H1 (cell line): ENCODE measurements around the gene ZNF618. TPM values are rescaled to one million over a fixed set of nuclear protein-coding genes. Genes with fewer than 3 reads are reported as not detected.

ENCODE experiments used
- CTCF ChIA-PET: fragments of 300-600 bp; sonication (Branson Sonifier 250); formaldehyde crosslinking; loops from one replicate; lab custom pipeline; 2021; ENCODE audit not compliant: partially characterized antibody; lab: Charles Lee
- POLR2A ChIA-PET: fragments of 300-600 bp; sonication (Branson Sonifier 250); formaldehyde crosslinking; loops from one replicate; lab custom pipeline; 2021; ENCODE audit warnings: inconsistent platforms; ENCODE audit not compliant: partially characterized antibody; lab: Charles Lee
- DNase-seq, 2 experiments: peaks; one replicate each; pipeline versions ENCODE4 v3.0.0 to v3.0.0-alpha.2; 2010 to 2022; ENCODE audit warnings: low spot score in 2 of 2, low read depth in 1 of 2, mixed read lengths in 1 of 2
- FAIRE-seq: peaks from 2 replicates; lab custom pipeline; 2011; peaks lifted over from hg19 to GRCh38; lab: Jason Lieb, UNC
- H2AFZ ChIP-seq: 2 replicates; pipeline ENCODE4 v1.8.1; 2012; ENCODE audit warnings: low read length, inconsistent platforms
- H2AK5ac ChIP-seq: 2 replicates; pipeline ENCODE4 v1.6.1; 2013; ENCODE audit warnings: low read depth, low read length
- H2BK120ac ChIP-seq: replicated peaks from 2 replicates; pipeline ENCODE3; 2013; ENCODE audit warnings: low read depth, low read length, inconsistent platforms
- H2BK12ac ChIP-seq: 2 replicates; pipeline ENCODE4 v1.6.1; 2013; ENCODE audit warnings: low read depth, low read length
- H2BK15ac ChIP-seq: 2 replicates; pipeline ENCODE4 v1.6.1; 2013; ENCODE audit warnings: low read length
- H2BK20ac ChIP-seq: 2 replicates; pipeline ENCODE4 v1.6.1; 2013; ENCODE audit warnings: low read length
- H2BK5ac ChIP-seq: 2 replicates; pipeline ENCODE4 v1.6.1; 2013; ENCODE audit warnings: low read depth, low read length
- H3K14ac ChIP-seq: 2 replicates; pipeline ENCODE4 v1.6.1; 2013; ENCODE audit warnings: inconsistent platforms; ENCODE audit not compliant: insufficient read length
- H3K18ac ChIP-seq: 2 replicates; pipeline ENCODE4 v1.6.1; 2013; ENCODE audit warnings: low read length; ENCODE audit errors: extremely low read depth
- H3K23ac ChIP-seq: 2 replicates; pipeline ENCODE4 v1.6.1; 2013; ENCODE audit warnings: inconsistent platforms; ENCODE audit not compliant: insufficient read length
- H3K23me2 ChIP-seq: 2 replicates; pipeline ENCODE4 v1.6.1; 2013; ENCODE audit warnings: low read depth, low read length
- H3K27ac ChIP-seq: 2 replicates; pipeline ENCODE4 v1.6.1; 2011; ENCODE audit warnings: low read depth, low read length, inconsistent platforms
- H3K27me3 ChIP-seq, 4 experiments: replicated peaks in 1 of 4; 1 replicate in 1 of 4; 2 replicates in 3 of 4; pipeline versions ENCODE4 v1.6.1 to v1.8.1; 2011 to 2013; ENCODE audit warnings: low read length in 3 of 4, mild to moderate bottlenecking in 3 of 4, inconsistent platforms in 2 of 4, mixed read lengths in 2 of 4, moderate library complexity in 1 of 4; ENCODE audit not compliant: control insufficient read depth in 3 of 4, insufficient read depth in 3 of 4; ENCODE audit errors: extremely low read depth in 1 of 4
- H3K36me3 ChIP-seq, 4 experiments: 2 replicates each; pipeline versions ENCODE4 v1.6.1 to v1.8.1; 2011 to 2013; ENCODE audit warnings: mild to moderate bottlenecking in 4 of 4, low read length in 3 of 4, moderate library complexity in 2 of 4, control low read depth in 1 of 4, inconsistent platforms in 1 of 4; ENCODE audit not compliant: insufficient read depth in 4 of 4, control insufficient read depth in 2 of 4
- H3K4ac ChIP-seq: replicated peaks from 2 replicates; pipeline ENCODE3; 2013; ENCODE audit warnings: low read length, low read depth, mixed read lengths, inconsistent platforms; ENCODE audit not compliant: insufficient read length
- H3K4me1 ChIP-seq, 4 experiments: replicated peaks in 1 of 4; 1 replicate in 1 of 4; 2 replicates in 3 of 4; pipeline versions ENCODE4 v1.6.1 to v1.8.1; 2011 to 2013; ENCODE audit warnings: low read length in 3 of 4, inconsistent platforms in 2 of 4, mixed read lengths in 1 of 4; ENCODE audit not compliant: insufficient read depth in 4 of 4, control insufficient read depth in 3 of 4
- H3K4me2 ChIP-seq, 2 experiments: 2 replicates each; pipeline versions ENCODE4 v1.6.1 to v1.8.1; 2011 to 2013; ENCODE audit warnings: low read depth in 2 of 2, low read length in 2 of 2, control low read depth in 1 of 2, inconsistent platforms in 1 of 2, mild to moderate bottlenecking in 1 of 2; ENCODE audit not compliant: insufficient read depth in 1 of 2
- H3K4me3 ChIP-seq, 4 experiments: fragments of 200-600, 300-600 bp in 1 of 4; sonication (generic), shearing (Covaris generic), sonication (Bioruptor Twin) in 1 of 4; 2 replicates each; pipeline versions ENCODE4 v1.5.1 to v1.8.1; 2011 to 2016; ENCODE audit warnings: low read length in 4 of 4, low read depth in 3 of 4, control low read depth in 2 of 4, inconsistent platforms in 2 of 4, mild to moderate bottlenecking in 2 of 4, mixed read lengths in 1 of 4, moderate library complexity in 1 of 4; ENCODE audit not compliant: insufficient read depth in 2 of 4; ENCODE audit errors: extremely low read depth in 1 of 4
- H3K56ac ChIP-seq: replicated peaks from 2 replicates; pipeline ENCODE3; 2013; ENCODE audit warnings: low read depth, mild to moderate bottlenecking, mixed read lengths, low read length, inconsistent platforms; ENCODE audit not compliant: insufficient read length
- H3K79me1 ChIP-seq: 2 replicates; pipeline ENCODE4 v1.6.1; 2013; ENCODE audit warnings: low read depth, low read length, control low read depth
- H3K79me2 ChIP-seq, 2 experiments: 2 replicates each; pipeline versions ENCODE4 v1.6.1 to v1.8.1; 2012 to 2013; ENCODE audit warnings: low read length in 2 of 2, mild to moderate bottlenecking in 2 of 2, inconsistent platforms in 1 of 2; ENCODE audit not compliant: insufficient read depth in 2 of 2, control insufficient read depth in 1 of 2
- H3K9ac ChIP-seq, 4 experiments: replicated peaks in 1 of 4; 1 replicate in 1 of 4; 2 replicates in 3 of 4; pipeline versions ENCODE4 v1.6.1 to v1.8.1; 2011 to 2013; ENCODE audit warnings: low read depth in 3 of 4, low read length in 3 of 4, control low read depth in 2 of 4, mild to moderate bottlenecking in 2 of 4, moderate library complexity in 2 of 4, inconsistent platforms in 1 of 4; ENCODE audit errors: extremely low read depth in 1 of 4
- H3K9me3 ChIP-seq, 2 experiments: 2 replicates each; pipeline versions ENCODE4 v1.6.1 to v1.8.1; 2012 to 2013; ENCODE audit warnings: mild to moderate bottlenecking in 2 of 2, moderate library complexity in 2 of 2, control low read depth in 1 of 2, inconsistent platforms in 1 of 2, low read depth in 1 of 2, low read length in 1 of 2, mixed read lengths in 1 of 2; ENCODE audit not compliant: insufficient read depth in 2 of 2
- H4K20me1 ChIP-seq, 2 experiments: replicated peaks in 1 of 2; 2 replicates each; pipeline versions ENCODE3 to v1.8.1; 2011 to 2013; ENCODE audit warnings: inconsistent platforms in 2 of 2, low read length in 2 of 2, mild to moderate bottlenecking in 1 of 2; ENCODE audit not compliant: insufficient read depth in 2 of 2, control insufficient read depth in 1 of 2
- H4K5ac ChIP-seq: 2 replicates; pipeline ENCODE4 v1.6.1; 2013; ENCODE audit warnings: low read length, low read depth, mixed read lengths, inconsistent platforms; ENCODE audit not compliant: insufficient read length
- H4K8ac ChIP-seq: 2 replicates; pipeline ENCODE4 v1.8.0; 2013; ENCODE audit warnings: mild to moderate bottlenecking, moderate library complexity, low read length, inconsistent platforms; ENCODE audit not compliant: insufficient read depth; ENCODE audit errors: extremely low read depth
- H4K91ac ChIP-seq: replicated peaks from 2 replicates; pipeline ENCODE3; 2013; ENCODE audit warnings: low read length, mixed read lengths, inconsistent platforms; ENCODE audit not compliant: insufficient read length
- ASH2L ChIP-seq: fragments of 200-600, 300-600 bp; sonication (generic); IDR thresholded peaks from one replicate; pipeline ENCODE4 v1.7.1; 2017; ENCODE audit warnings: low read length
- CEBPB ChIP-seq: IDR thresholded peaks from 2 replicates; pipeline ENCODE4 v1.6.1; 2012; ENCODE audit warnings: low read depth, low read length
- CREB1 ChIP-seq: IDR thresholded peaks from 2 replicates; pipeline ENCODE4 v1.6.1; 2012; ENCODE audit warnings: inconsistent platforms
- CTCF ChIP-seq, 3 experiments: IDR thresholded peaks; 1 replicate in 2 of 3; 2 replicates in 1 of 3; pipeline versions ENCODE4 v1.5.1 to v1.6.1; 2011; ENCODE audit warnings: low read length in 3 of 3, mild to moderate bottlenecking in 3 of 3, inconsistent platforms in 2 of 3, low read depth in 1 of 3, moderate library complexity in 1 of 3; ENCODE audit not compliant: insufficient read depth in 1 of 3; ENCODE audit errors: control extremely low read depth in 1 of 3
- MAFK ChIP-seq: IDR thresholded peaks from 2 replicates; pipeline ENCODE4 v1.6.1; 2012; ENCODE audit warnings: low read depth, mild to moderate bottlenecking, improper control_type of control experiment, low read length
- RAD21 ChIP-seq, 2 experiments: IDR thresholded peaks in 1 of 2; conservative IDR thresholded peaks in 1 of 2; 2 replicates each; pipeline ENCODE4 v1.6.1; 2011; ENCODE audit warnings: low read depth in 2 of 2, low read length in 2 of 2, improper control_type of control experiment in 1 of 2, inconsistent platforms in 1 of 2, mild to moderate bottlenecking in 1 of 2, moderate library complexity in 1 of 2
- SIX5 ChIP-seq: IDR thresholded peaks from 2 replicates; pipeline ENCODE4 v1.6.1; 2011; ENCODE audit warnings: mild to moderate bottlenecking, low read depth, low read length
- SP1 ChIP-seq: IDR thresholded peaks from 2 replicates; pipeline ENCODE4 v1.6.1; 2011; ENCODE audit warnings: low read depth, low read length
- SP4 ChIP-seq: IDR thresholded peaks from 2 replicates; pipeline ENCODE4 v1.6.1; 2012; ENCODE audit warnings: low read length, inconsistent platforms
- WGBS, 2 experiments: shearing (Covaris generic) in 1 of 2; methylation state at CpG; one replicate each; pipeline versions ENCODE4 v1.1.6 to v1.1.7; 2013 to 2015; ENCODE audit warnings: low lambda C conversion rate in 2 of 2, mixed read lengths in 2 of 2, inconsistent platforms in 1 of 2, low coverage in 1 of 2, missing lambda C conversion rate in 1 of 2; ENCODE audit not compliant: insufficient replicate concordance in 2 of 2, insufficient coverage in 1 of 2, insufficient read length in 1 of 2; ENCODE audit errors: extremely low coverage in 1 of 2, missing lambda C conversion rate in 1 of 2; 5-methylcytosine and 5-hydroxymethylcytosine counted together
- polyA plus RNA-seq, 7 experiments: library from polyadenylated mRNA; depleted of rRNA in 3 of 7; stranded (reverse) in 5 of 7; unstranded in 2 of 7; fragments of >200 nt in 5 of 7; fragments of 200-250 nt in 2 of 7; gene quantifications; 1 replicate in 5 of 7; 2 replicates in 1 of 7; 4 replicates in 1 of 7; pipeline versions ENCODE4 v1.2.1 to v1.2.3, GENCODE V29; 2011 to 2013; ENCODE audit warnings: missing spikeins in 2 of 7, mixed read lengths in 2 of 7
- total RNA-seq: library from RNA; stranded (reverse); fragmentation: NEBNext Ultra II Directional; extraction: Animal tissue kit (Norgen Biotek cat#: 25700); gene quantifications from 2 replicates; pipeline ENCODE4 v1.2.1, GENCODE V29; 2021

ZNF618 gene
- total and polyA plus RNA-seq, 2 of the 8 experiments (the other 6 are each of a cell fraction or from before 2014, with no cell fraction given), result 9.6 to 28.5 TPM

- CTCF ChIA-PET, result interaction anchor here (0.6 to 10.3 kb wide), 8 partner anchors 11 to 407 kb away, joined by 3 to 144 read pairs (median 3); no protein-coding TSS in a partner anchor
Observed at GRCh38 chr9:114076237-114077161, 200.4 kb downstream of the ZNF618 start.

More at GRCh38 chr9:114076237-114077161, 200.4 kb downstream of the ZNF618 start:
- Histone ChIP-seq H3K9me3 (no peaks in the 10 kb centered on the region), H3K23me2 (no peaks in the 10 kb centered on the region; the same call in 1 of the 2 replicates), H2AK5ac (no peak overlapping the region), H3K9ac (no peak overlapping the region), H4K91ac (peak overlapping the region; percentile 36), H4K8ac (no peak overlapping the region), H2BK15ac (peak overlapping the region; percentile 2; the same call in 1 of the 2 replicates), H3K18ac (no peak overlapping the region), H2BK5ac (no peak overlapping the region), H3K23ac (no peak overlapping the region), H2AFZ (no peak overlapping the region), H2BK120ac (no peak overlapping the region), H3K27me3 (peaks cover 0 to 3% (median under 1%) of the 10 kb centered on the region in 4 experiments; a peak in 3 of 7 replicates), H4K5ac (no peak overlapping the region), H4K20me1 (no peaks in the 10 kb centered on the region), H3K4me3 (no peak overlapping the region), H3K4ac (no peak overlapping the region), H3K79me1 (no peaks in the 10 kb centered on the region), H3K27ac (no peak overlapping the region), H3K79me2 (no peaks in the 10 kb centered on the region), H3K4me1 (peaks cover 0 to 4% (median 3%) of the 10 kb centered on the region in 4 experiments; a peak in 4 of 7 replicates), H2BK12ac (0 out of 2 replicates have a peak overlapping the region, but pooled peaks have one; percentile 55), H3K4me2 (no peak overlapping the region), H3K36me3 (no peaks in the 10 kb centered on the region), H3K56ac (no peak overlapping the region), H2BK20ac (no peak overlapping the region), H3K14ac (no peak overlapping the region)
- no peak for TF ChIP-seq SIX5
- TF ChIP-seq SP1, result no peak
- no peak for TF ChIP-seq ASH2L
- no peak for TF ChIP-seq CREB1
- TF ChIP-seq RAD21 (IDR thresholded peaks at IDR 0.05 in 1 of 2, conservative IDR thresholded peaks at IDR 0.05 in 1 of 2; ENCODE audit: low read depth in 2 of 2, low read length in 2 of 2), result peak; percentile 15 to 32; a peak in 2 of 4 replicates
- TF ChIP-seq CEBPB, result no peak
- TF ChIP-seq SP4, result no peak
- no peak for TF ChIP-seq MAFK
- peak; percentile 36 to 55 (median 46) for TF ChIP-seq CTCF (IDR thresholded peaks at IDR 0.05; ENCODE audit: control extremely low read depth in 1 of 3, insufficient read depth in 1 of 3, low read depth in 1 of 3, low read length in 3 of 3)
- DNase-seq (no peak), FAIRE-seq (no peak)
- POLR2A ChIA-PET, result no interaction called here
- 84% methylated on average over 13 of the region's 14 CpGs; no CpG with 5 or more reads in 1 of the 2 experiments for WGBS, 2 experiments
